GM18505 (cell line): ENCODE measurements around the gene RANBP17.
"Not testable (repeated sequence)": the region's sequence is repeated elsewhere in the genome, so short reads cannot be mapped to it uniquely, and the experiment has no call there.

ENCODE experiments used
- ATAC-seq: cut with Tn5 transposase; IDR thresholded peaks from one replicate; pipeline ENCODE4 v1.9.1; 2021; ENCODE audit not compliant: unreplicated experiment
- POLR2A ChIP-seq: IDR thresholded peaks from 4 replicates; pipeline ENCODE4 v1.6.1; 2011; ENCODE audit warnings: borderline replicate concordance; ENCODE audit not compliant: insufficient read depth, insufficient read length; ENCODE audit errors: extremely low read depth

Gene RANBP17

DNA sequence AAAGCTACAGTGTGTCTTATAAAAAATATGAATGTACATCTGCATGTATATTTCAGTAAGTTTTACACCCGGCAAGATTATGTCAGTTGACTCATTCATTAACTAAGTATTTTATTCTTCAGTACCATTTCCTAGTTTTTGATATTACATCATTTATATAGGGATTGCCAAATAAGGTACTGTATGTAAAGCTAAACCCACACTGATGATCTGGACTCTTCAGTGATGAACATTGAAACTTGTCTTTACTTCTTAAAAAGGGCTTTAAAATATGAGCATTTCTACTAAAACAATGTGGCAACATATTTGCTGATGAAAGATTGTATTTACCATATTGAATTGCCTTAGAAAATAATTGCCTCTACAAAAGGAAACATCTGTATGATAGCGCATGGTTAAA, 295.5 kb downstream of the RANBP17 start:
- ATAC-seq: no peak
- no peak for TF ChIP-seq POLR2A

DNA sequence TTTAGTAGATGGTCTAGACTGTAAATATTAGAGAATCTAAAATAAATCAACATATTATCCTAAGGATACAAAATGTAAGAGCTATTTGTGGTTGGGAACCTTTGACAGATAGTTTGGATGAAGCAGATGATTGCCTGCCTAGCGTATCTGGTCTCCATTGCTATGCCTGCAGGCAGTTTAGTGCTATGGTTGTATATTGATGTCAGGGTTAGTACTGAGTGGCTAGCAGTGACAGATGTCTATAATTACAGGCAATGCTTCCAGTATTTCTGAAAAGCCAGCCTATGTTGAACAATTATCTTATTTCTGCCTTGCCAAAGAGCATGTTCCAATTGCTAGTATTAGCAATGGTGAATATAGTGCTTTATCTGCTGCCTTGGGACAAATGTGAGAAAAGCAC, 296.0 kb downstream of the RANBP17 start:
- TF ChIP-seq POLR2A: no peak
- ATAC-seq: no peak

DNA sequence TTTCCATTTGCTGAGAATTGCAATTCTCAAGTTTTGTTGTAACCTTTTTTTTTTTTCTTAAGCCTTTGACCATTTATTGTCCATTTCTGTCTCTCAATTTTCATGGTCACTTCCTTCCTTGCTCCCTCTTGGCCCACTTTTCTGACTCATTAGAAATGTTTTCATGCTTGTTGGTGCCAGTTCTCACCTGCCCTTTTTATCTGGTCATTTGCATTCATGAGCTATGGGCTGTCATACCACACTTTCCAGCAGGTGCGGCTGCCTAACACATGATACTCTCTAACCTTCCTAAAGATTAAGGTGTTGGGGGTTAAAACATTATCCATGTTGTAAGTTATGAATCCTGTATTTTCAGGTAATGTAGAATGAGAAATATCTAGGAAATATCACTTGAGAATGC, 296.8 kb downstream of the RANBP17 start:
- no peak for TF ChIP-seq POLR2A
- ATAC-seq: no peak

GRCh38 chr5:171162165-171162564, 300.3 kb downstream of the RANBP17 start:
- no peak for ATAC-seq
- no peak for TF ChIP-seq POLR2A

GRCh38 chr5:171162596-171162995, 300.8 kb downstream of the RANBP17 start:
- no peak for ATAC-seq
- no peak for TF ChIP-seq POLR2A

DNA sequence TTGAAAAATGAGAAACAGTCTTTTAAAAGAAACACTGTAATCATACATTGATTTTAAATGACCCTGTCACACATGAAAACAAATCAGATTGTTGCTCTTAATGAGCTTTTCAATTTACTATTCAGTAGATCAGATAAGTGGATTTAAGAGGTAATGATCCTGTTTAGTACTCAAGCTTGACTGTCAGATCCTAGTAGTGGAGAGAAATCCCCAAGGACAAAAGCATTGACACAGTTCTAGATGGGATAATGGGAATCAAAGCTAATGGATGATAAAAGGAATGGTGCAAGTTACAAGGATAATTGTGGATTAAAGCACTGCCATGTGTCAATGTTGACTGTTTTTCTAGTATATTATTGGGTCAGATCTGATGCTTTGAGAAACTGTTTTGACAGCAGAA, 304.9 kb downstream of the RANBP17 start:
- TF ChIP-seq POLR2A: no peak
- ATAC-seq: no peak

GRCh38 chr5:171168171-171168570, 306.4 kb downstream of the RANBP17 start:
- no peak for TF ChIP-seq POLR2A
- ATAC-seq: no peak

DNA sequence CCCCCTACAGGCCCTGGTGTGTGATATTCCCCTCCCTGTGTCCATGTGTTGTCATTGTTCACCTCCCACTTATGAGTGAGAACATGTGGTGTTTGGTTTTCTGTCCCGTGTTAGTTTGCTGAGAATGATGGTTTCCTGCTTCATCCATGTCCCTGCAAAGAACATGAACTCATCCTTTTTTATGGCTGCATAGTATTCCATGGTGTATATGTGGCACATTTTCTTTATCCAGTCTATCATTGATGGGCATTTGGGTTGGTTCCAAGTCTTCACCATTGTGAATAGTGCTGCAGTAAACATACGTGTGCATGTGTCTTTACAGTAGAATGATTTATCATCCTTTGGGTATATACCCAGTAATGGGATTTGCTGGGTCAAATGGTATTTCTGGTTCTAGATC, 313.1 kb downstream of the RANBP17 start:
- ATAC-seq: not testable (repeated sequence)

- no peak for ATAC-seq
- no peak for TF ChIP-seq POLR2A
Observed at GRCh38 chr5:171175746-171176145, 313.9 kb downstream of the RANBP17 start.

- ATAC-seq: not testable (repeated sequence)
Observed at GRCh38 chr5:171178190-171178589, 316.4 kb downstream of the RANBP17 start.

DNA sequence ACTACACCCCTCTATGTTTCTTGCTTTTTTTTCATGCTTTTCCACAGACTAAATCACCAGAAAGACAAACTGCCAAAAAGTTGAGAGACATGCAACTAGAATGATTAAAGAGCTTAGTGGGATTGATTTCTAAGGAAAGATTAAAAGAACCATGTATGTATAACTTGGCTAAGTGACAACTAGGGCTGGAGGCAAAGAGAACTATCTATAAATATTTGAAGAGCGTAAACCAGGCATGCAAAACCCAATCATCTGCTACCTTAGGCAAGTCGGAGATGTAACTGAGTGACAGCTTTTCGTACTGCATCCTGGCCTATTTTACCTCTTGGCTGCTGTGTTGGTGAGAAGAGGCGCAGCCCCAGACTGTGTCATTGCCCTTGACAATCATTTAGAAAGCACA, 326.2 kb downstream of the RANBP17 start:
- no peak for ATAC-seq
- no peak for TF ChIP-seq POLR2A

DNA sequence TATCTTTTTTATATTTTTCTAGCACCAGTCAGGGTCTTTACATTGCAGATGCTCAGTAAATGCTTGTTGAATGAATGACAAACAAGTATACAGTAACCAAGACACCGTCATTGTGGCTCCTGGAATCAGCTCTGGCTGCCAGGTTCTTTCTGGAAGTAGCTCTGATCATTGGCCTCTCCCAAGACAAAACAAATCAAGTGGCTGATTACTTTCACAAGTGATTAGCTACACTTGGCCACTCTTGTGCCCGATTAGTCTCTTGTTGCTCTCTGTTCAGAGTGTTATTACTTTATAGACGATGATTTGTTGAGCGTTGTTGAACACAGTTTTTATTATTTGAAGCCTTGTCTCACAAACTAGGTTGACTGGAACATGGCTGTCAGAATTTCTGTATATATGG, 327.6 kb downstream of the RANBP17 start:
- ATAC-seq: no peak
- no peak for TF ChIP-seq POLR2A

DNA sequence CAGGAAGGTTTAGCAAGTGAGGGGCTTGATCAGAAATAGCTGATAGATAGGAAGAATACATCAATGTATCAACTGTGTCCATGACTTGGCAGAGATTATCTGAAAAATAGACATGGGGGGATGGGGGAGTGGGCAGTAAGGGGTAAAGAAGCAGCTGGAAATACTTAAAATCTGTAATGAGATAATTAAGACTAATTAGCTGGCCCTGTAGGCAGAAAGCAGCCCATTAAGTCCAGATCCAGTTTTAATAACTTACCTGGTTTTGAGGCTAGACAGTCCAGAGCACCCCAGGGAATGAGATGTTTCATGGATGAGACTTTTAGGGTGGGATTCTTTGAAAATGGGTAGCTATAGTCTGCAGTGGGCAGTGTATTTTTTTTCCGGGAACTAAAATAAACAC, 330.3 kb downstream of the RANBP17 start:
- no peak for TF ChIP-seq POLR2A
- ATAC-seq: no peak

- no peak for ATAC-seq
- TF ChIP-seq POLR2A: no peak
Observed at GRCh38 chr5:171201310-171201709, 339.5 kb downstream of the RANBP17 start.

DNA sequence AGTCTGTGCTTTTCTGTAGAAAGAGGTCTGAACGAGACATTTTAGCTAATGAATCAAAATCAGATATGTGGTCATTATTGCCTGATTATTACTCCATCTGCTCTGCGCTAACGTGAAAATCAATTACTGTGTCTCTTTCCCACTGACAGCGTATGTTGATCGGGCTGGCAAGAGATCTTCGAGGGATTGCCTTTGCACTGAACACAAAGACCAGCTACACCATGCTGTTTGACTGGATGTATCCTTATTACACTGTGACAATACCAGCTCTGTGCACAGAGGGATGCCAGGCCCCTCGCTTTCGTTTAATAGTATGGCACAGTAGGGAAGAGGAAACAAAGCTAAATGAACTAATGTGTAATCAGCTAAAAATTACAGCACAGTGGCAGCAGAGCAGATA, 343.6 kb downstream of the RANBP17 start:
- no peak for TF ChIP-seq POLR2A
- no peak for ATAC-seq
